RWPE1 (cell line): Measurements from ENCODE around the gene ANKRD18A.

Source experiments
- CTCF ChIA-PET: fragments of 350-600 bp; sonication (Branson Sonifier 250); formaldehyde crosslinking; extraction: SDS; loops from one replicate; lab custom pipeline; 2021; lab: Yijun Ruan, JAX
- POLR2A ChIA-PET: fragments of 400-600 bp; formaldehyde crosslinking; extraction: SDS; loops from one replicate; lab custom pipeline; 2020; ENCODE audit warnings: antibody characterized with exemption; ENCODE audit not compliant: low non-redundant PET; lab: Yijun Ruan, JAX
- DNase-seq: peaks from one replicate; pipeline ENCODE4 v3.0.0; 2012; ENCODE audit warnings: low spot score
- H3K27ac ChIP-seq: fragments of 450-650 bp; 2 replicates; pipeline ENCODE4 v1.5.1; 2017
- CTCF ChIP-seq: fragments of 450-650 bp; conservative IDR thresholded peaks from 2 replicates; pipeline ENCODE4 v1.5.1; 2017; ENCODE audit warnings: low read depth, mild to moderate bottlenecking

ANKRD18A gene

GRCh38 chr9:38634315-38634714 lies 13.9 kb upstream of the ANKRD18A start:
- no peak for DNase-seq
- no peak overlapping the region for H3K27ac ChIP-seq
- POLR2A ChIA-PET = no interaction called here
- CTCF ChIA-PET = no interaction called here
- no peak for TF ChIP-seq CTCF

GRCh38 chr9:38629511-38629910 lies 9.1 kb upstream of the ANKRD18A start:
- no peak for TF ChIP-seq CTCF
- no peak for DNase-seq
- POLR2A ChIA-PET = no interaction called here
- H3K27ac ChIP-seq = no peak overlapping the region
- CTCF ChIA-PET = no interaction called here

GRCh38 chr9:38626006-38626405 lies 5.6 kb upstream of the ANKRD18A start:
- CTCF ChIA-PET = no interaction called here
- 0 out of 2 replicates have a peak, but pooled peaks have one; percentile 6 for TF ChIP-seq CTCF
- H3K27ac ChIP-seq = no peak overlapping the region
- DNase-seq = no peak
- POLR2A ChIA-PET = no interaction called here

- POLR2A ChIA-PET = no interaction called here
- no peak for TF ChIP-seq CTCF
- no peak for DNase-seq
- CTCF ChIA-PET = interaction anchor here (0.6 to 0.7 kb wide), 2 partner anchors 18 to 40 kb away, joined by 7 read pairs; no protein-coding TSS in a partner anchor
- no peak overlapping the region for H3K27ac ChIP-seq
Observed at GRCh38 chr9:38622951-38623350, 2.6 kb upstream of the ANKRD18A start.

GRCh38 chr9:38622288-38622674 lies 1.9 kb upstream of the ANKRD18A start:
- POLR2A ChIA-PET = no interaction called here
- DNase-seq = no peak
- H3K27ac ChIP-seq = no peak overlapping the region; the same call in 1 of the 2 replicates
- CTCF ChIA-PET = interaction anchor here (0.6 kb wide), 1 partner anchor 741 kb away, joined by 3 read pairs; no protein-coding TSS in a partner anchor
- no peak for TF ChIP-seq CTCF

GRCh38 chr9:38621434-38622287 lies 1.3 kb upstream of the ANKRD18A start:
- CTCF ChIA-PET = interaction anchor here (0.6 to 1.4 kb wide), 4 partner anchors 21 to 740 kb away, joined by 3 to 9 read pairs (median 6); no protein-coding TSS in a partner anchor
- POLR2A ChIA-PET = no interaction called here
- no peak for DNase-seq
- peak overlapping the region; percentile 87 for H3K27ac ChIP-seq
- no peak for TF ChIP-seq CTCF
